GF-D8 (cell line): ENCODE data around the gene ATP5F1D.

Experiments used
- DNase-seq: peaks from one replicate; lab custom pipeline; 2025; lab: John Stamatoyannopoulos, UW

The ATP5F1D gene

DNA sequence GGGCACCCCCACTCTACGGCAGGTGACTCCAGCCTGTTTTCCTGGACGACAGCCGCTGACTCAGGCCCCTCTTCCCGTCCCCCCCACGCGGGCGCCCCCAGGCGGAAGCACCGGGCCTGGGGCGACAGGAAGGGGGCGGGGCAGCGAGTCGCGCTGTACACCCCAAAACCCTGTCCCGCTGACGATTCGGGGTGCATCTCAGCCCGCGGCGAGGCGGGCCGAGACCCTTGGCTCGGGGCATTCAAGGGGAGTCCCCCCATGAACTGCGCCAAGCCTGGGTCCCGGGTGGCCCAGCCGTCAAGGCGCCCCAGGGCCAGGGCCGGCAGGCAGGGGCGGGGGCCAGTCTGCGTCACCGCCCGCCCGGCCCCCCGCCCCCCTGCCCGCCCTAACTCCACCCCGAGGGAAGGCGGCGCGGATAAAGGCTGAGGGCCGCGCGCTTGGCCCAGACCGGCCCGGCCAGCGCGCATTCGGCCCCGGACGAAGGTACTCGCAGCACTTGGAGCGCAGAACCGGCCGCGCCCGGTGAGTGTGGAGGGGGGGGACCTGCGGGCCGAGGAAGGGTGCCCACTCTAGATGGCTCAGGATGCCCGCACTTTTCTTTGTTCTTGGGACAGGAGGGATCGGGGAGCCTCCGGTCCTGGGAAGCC is 6.7 kb downstream of the ATP5F1D start, which contains the start of gene MIDN:
TSS of gene MIDN (plus strand) at position 445 of the 647 bp plus-strand sequence. CDS start 1,714 bp downstream, outside the sequence.
- peak; percentile 8 for DNase-seq

DNA sequence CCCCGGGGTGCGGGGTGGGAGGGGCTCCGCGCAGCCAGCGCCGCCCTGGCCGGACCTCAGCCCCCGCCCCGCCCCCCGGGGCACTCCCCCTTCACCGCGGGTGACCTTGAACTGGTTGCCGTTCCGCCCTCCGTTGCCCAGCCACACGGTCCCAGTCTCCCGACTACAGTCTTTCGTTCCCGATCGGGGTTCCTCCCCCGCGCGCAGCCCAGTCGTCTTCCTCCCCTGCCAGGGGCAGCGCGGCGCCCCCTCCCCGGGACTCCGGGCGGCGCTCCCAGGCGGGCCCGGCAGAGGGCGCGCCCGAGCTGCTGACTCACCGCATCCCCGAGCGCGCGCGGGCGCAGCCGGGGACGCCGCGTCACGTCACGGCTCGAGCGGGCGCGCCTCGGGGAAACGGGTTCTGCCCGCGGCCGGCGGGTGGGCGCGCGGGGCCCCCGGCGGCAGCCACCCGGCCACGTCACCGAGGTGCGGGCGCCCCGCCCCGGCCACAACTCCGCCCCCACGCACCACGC is 7.3 kb downstream of the ATP5F1D start:
- DNase-seq = no peak

DNA sequence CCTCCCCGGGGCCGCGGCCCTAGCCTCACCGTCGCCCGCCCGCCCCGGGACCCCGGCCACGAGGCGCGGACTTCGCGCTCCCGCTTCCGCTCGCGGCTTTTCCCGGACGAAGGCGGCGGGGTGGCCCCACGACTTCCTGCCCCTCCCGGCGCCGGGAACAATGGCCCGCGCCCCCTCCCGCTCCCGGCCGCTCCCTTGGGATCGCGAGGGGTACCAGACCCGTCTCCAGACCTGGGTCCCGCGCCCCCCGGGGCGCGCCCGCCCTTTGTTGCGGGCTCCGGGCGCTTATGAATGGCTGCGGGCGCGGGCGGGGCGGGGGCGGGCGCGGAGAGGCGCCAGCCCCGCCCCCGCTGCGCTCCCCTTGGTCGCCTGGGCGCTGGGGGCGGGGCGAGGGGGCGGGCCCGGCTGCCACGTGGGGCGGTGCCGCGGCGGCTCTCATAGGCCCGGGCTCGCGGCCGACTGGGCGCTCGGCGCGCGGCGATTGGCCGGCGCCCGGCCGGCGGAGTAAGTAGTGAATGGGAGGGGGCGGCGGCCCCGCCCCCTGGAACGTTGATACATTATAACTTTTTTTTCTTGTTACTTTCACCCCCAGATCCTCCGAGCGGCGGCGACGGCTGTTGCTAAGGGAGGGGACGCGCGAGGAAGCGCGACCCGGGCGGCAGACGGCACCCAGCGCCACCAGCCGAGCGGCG is 7.9 kb downstream of the ATP5F1D start:
- peak; percentile 87 for DNase-seq

DNA sequence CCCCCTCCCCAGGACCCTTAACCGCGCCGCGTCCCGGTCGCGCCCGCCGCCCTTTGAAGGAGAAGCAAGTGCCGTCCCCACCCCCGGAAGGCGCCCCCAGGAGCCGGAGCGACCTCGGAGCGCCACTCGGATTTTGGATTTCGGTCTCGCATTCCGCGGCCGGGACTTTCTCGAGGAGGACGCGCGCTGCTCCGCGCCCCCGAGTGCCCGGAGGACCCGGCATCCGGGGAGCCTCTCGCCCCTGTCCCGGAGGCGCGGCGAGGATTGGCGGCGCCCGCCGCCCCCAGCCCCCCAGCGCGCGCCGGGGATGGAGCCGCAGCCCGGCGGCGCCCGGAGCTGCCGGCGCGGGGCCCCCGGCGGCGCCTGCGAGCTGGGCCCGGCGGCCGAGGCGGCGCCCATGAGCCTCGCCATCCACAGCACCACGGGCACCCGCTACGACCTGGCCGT is 8.5 kb downstream of the ATP5F1D start:
- DNase-seq = no peak

DNA sequence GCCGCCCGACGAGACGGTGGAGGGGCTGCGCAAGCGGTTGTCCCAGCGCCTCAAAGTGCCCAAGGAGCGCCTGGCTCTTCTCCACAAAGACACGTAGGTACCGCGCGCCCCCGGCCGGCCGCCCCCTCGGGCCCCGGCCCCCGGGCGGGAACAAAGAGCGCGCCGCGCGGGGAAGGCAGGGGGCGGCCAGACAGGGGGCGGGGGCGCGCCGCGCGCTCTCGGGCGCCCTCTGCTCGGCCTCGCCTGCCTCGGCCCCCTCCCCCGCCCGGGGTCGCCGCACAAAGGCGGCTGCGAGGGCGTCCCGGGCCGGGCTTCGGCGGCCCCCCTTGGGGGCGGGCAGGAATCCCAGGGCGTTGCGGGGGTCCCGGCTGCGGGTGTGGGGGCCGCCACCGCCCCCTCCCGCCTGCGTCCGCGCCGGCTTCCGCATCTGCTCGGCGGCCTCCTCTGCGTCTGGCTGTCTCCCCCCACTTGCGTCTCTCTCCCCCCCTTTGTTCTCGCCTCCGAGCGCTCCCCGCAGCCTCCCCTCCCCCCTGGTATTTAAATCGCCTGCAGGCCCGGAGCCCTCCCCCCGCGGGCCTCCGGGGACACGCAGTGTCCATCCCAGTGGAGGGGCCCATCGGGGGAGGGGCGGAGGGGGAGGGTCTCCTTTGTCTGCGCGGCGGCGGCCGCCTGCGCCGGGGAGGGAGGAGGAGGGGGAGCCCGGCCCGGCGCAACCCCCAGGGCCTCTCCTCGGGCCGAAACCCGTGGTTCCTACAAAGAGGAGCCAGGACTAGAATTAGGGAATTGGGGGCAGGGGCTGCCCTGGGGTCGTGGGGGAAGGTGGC is 9.1 kb downstream of the ATP5F1D start:
- DNase-seq = no peak

DNA sequence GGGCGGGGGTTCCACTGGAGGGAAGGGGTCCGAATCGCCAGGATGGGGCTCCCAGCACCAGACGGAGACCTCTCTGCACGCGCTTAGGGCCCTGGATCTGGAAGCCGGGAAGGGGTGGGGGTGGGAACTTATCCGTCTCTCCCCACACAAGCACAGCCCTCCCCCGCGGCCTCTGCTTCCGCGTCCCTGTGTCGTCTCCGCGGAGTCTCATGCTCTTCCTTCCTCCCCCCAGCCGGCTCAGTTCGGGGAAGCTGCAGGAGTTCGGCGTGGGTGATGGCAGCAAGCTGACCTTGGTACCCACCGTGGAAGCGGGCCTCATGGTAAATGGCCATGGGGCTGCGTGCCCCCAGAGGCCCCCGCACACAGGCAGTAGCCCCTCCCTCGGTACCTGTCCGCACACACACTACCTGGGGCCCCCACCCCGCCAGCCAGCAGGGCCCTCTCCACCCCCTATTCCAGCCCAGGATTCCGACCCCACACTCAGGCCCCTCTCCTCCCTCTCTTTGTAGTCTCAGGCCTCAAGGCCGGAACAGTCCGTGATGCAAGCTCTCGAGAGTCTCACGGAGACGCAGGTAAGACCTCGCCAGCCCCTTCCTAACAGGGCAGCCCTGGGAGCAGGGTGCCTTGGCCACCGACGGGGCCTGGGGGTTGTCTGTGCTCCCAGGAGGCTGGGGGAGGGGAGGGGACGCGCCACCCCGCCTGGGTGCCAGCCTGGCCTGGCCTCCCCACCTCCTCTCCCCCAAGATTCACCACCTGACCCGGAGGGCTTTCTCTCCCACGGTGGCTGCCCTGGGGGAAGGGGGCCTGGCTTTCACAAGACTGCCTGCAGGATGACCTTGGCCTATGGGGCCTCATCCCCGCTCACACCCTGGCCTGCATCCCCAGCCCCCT is 10.0 kb downstream of the ATP5F1D start:
- DNase-seq = peak; percentile 80

DNA sequence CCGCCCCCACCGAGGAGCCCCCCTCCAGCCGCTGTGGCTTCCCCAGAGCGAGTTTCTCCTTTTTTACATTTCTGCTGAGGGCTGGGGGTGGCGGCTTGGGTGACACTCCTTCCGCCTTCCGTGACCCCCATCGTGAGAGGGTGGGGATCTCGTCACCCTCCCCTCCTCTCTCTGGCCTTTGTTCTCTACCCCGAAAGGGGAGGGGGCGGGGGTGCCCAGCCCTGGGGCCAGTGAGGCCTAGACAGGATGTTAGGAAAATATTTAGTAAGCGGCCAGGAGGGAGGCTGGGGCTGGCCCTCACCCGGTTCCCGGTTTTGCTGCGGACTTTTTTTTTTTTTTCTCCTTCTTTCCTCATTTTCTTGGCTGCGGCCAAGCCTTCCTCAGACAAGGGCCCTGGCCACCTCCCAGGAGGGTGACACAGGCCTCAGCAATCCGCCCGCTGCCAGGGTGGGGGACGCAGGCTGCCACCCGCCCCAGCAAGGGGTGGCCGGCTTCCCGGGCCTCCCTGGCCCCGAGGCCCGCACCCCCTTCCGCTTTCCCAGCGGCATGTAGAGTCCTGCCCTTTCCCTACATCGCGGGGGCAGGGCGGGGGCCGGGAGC is 10.8 kb downstream of the ATP5F1D start:
- DNase-seq = peak; percentile 96

DNA sequence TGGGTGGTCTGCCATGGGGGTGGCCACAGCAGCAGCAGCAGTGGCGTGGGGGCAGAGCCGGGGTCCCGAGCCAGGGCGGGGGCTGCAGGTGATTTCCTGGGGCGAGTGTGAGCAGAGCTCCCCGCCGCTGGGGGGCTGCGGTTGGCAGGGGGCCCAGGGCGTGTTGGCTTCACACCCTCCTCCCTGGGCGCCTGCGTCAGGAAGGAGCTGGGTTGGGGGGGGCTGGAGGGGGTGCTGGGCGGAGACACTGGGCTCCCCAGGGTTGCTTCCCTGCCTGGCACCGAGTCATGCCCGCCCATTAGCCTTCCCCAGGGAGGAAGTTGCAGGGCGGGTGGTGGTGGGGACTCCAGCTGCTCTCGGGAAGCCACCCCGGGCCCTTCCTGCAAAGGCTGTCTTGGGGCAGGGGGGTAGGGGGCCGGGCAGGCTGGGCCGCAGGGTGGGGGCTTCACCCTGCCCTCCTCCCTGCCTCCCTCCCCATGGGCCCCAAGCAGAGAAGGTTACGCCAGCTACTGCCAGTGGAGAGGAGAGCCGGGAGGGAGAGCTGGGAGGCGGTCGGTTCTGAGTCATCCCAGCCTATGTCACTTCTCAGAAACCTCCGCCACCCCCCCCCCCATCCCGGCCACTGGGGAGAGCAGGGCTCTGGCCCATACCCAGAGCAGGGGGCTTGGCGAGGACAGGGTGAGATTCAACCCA is 11.4 kb downstream of the ATP5F1D start:
- peak; percentile 95 for DNase-seq

DNA sequence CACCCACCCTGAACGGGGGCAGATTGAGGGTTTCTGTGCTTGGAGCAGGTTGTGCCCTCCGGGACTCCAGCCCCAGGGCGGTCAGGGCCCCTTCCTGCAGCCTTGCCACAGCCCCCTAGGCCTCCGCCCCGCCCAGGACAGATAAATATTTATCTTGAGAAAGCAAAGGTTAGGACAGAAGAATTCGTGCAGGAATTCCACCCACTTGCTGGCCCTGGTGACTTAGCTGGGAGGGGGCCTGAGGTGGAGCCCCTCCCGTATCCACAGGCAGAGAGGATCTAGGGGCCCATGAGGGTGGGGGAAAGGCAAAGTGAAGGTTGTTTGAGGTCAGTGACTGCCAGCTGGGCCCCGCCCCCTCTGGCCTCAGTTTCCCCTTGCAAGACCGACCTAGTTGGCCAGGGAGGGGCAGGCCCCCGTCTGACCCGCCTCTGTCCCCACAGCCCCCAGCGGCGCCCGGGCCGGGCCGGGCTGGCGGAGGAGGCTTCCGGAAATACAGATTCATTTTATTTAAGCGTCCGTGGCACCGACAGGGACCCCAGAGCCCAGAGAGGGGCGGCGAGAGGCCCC is 12.0 kb downstream of the ATP5F1D start:
- no peak for DNase-seq

DNA sequence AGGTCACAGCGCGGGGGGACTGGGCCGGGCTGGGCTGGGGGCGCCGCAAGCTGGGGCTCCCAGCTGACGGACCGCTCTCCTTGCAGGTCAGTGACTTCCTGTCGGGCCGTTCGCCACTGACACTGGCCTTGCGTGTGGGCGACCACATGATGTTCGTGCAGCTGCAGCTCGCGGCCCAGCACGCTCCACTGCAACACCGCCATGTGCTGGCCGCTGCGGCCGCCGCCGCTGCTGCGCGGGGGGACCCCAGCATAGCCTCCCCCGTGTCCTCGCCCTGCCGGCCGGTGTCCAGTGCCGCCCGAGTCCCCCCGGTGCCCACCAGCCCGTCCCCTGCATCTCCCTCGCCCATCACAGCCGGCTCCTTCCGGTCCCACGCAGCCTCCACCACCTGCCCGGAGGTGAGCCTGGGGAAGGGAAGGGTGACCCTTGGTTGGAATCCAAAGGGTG is 12.6 kb downstream of the ATP5F1D start:
- no peak for DNase-seq

DNA sequence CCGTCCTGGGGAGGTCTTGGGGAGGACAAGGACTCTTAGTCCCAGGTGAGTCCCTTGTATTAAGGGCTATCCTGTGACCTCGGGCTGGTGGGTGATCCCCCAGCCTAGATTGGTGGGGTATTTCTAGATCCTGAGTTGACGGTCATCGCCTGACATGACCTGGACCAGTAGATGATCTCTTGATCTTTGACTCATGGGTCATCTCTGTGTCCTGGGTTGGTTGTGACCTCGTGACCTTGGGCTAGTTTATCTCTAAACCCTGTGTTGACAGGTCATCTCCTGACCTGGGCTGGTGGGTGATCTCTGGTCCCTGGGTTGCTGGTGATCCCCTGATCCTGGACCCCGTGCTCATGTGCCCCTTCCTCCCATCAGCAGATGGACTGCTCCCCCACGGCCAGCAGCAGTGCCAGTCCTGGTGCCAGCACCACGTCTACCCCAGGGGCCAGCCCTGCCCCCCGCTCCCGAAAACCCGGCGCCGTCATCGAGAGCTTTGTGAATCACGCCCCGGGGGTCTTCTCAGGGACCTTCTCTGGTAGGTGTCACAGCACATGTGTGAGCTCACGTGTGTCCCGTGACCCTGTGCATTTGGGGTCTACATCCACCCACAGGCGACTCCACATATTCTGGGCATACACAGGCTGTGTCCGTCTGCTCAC is 13.1 kb downstream of the ATP5F1D start:
- DNase-seq = no peak

DNA sequence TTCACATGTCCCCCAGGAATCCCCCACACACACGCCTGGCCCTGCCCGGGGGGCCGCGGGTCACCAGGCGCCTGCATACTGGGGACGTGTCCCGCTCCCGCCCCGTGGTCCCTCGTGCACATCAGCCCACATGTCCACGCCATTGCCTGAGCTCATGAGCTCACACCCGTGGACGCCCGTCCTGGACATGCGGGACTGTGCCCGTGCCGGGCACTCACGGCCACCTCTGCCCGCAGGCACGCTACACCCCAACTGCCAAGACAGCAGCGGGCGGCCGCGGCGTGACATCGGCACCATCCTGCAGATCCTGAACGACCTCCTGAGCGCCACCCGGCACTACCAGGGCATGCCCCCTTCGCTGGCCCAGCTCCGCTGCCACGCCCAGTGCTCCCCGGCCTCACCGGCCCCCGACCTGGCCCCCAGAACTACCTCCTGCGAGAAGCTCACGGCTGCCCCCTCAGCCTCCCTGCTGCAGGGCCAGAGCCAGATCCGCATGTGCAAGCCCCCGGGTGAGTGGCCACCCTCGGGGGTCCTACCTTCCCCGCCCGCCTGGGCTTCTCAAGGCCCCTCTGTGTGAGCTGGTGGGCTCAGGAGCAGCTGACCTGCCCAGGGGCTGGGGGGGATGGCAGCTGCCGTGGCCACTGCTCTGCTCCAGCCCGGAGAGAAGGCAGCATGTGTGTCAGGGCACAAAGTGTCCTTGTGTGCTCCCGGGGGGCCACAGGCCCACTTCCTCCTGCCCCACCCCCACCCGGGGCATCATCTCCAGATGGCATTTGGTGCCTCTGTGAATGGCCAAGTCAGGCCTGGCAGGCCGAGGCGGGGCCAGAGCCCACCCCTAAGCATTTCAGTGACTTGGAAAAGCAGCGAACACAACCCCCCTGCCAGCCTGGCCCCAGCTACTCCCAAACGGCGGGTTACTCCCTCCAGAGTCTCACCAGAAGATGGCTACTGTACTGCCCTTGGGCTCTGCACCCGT is 13.9 kb downstream of the ATP5F1D start:
- DNase-seq = no peak

DNA sequence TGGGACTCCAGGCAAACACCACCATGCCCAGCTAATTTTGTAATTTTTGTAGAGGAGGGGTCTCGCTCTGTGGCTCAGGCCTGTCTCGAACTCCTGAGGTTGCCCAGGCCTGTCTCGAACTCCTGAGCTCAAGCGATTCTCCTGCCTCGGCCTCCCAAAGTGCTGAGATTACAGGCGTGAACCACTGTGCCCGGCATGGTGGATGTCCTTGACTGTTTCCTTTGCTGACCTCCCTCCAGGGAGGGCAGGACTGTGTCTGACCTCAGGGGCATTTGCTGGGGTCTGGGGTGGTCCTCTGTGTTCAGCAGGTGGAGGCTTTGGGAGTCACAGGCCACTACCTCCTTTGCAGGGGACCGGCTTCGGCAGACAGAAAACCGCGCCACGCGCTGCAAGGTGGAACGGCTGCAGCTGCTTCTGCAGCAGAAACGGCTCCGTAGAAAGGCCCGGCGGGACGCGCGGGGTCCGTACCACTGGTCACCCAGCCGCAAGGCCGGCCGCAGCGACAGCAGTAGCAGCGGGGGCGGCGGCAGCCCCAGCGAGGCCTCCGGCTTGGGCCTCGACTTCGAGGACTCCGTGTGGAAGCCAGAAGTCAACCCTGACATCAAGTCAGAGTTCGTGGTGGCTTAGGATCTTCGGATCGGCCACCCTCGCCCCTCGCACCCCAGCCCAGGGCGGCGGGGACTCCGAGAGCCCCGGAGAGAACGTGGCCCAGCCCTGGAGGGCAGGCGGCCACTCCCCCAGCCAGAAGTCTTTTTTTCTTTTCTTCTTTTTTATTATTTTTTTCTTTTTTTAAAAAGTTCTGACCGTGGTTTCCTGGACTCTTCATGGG is 15.3 kb downstream of the ATP5F1D start:
- DNase-seq = no peak

DNA sequence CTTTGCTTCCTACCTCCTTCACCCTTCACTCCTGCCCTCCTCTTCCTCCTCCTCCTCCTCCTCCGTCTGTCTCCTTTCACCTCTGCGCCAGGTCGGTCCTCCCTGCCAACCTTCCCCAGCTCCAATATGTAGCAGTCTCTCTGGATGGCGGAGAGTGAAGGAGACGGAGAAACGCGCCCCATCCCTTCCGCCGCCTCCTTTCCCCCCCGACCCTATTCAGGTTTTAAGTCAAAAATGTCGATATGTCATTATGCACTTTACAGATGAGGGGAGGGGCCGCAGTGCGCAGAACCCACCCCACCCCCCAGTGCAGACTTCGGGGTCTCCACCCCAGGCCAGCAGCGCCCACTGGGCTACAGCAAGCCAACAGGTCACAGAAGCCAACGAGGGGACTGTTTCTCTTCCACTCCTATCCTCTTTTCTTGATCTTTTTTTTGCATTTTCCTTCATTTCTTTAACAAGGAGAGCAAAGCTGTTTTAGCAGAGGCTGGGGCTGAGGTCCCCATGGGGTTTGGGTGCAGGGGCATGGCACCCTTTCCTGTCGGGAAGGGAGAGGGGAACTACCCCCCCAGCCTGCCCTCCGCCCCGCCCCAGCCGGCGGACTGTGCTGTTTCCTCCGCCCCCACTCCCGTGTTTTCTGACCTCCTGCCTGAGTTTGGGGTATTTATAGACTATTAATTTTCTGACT is 16.1 kb downstream of the ATP5F1D start:
- DNase-seq = no peak

DNA sequence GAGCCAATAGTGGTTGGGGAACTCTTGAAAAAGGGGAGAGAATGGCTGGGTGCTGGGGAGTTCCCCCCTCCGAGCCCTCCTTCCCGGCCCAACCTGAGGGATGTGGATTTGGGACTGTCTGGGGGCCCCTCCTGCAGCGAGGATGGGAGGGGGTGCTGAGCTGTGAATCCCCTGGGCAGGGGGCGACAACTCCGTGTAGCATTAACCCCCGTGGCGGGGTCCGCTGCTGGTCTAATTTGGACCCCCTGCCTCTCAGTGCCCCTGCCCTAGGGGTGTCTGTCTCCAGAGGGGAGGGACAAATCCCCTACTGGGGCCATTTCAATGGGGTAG is 16.6 kb downstream of the ATP5F1D start:
- DNase-seq = no peak

DNA sequence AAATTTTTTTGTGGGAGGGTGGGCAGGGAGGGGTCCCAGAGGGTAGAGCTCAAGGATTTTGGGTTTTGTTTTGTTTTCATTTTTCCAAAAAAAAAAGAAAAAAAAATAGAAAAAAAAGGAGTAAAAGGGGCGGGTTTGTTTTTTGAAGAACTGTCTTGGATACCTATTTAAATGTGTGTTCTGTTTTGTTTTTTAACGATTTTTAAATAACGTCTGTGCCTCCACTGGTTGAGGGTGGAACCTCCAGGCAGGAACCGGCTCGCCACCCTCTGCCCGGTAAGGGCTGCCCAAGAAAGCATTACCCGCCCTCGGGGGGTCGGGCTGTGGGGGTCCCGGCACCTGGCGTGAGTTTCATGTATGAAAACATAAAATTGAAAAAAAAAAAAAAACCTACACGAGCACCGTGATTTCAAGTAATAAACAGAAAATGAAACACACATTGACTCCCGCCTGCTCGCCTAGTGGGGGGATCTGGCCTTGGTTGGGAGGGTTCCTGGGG is 17.2 kb downstream of the ATP5F1D start:
- DNase-seq = no peak
